Stimulated activated naive B cell treated with anti-CD40 and anti-IgM and Interleukin-4, amounts not matched to agents 10 μg/mL and 1 μg/mL and 100 μg/mL, for 72 hours (primary cell): ENCODE results near the gene SRC.
"Not testable (repeated sequence)": the region's sequence is repeated elsewhere in the genome, so short reads cannot be mapped to it uniquely, and the experiment has no call there.

Experiments used
- ATAC-seq, 2 donors: fragments of 150-1000 bp; cut with Tn5 transposase; replicated peaks; 2 replicates each; pipeline ENCODE4 v1.10.0; 2021; ENCODE audit warnings: moderate library complexity in 1 of 2
- DNase-seq: peaks from one replicate; pipeline ENCODE4 v3.0.0; 2021
- H3K27ac Mint-ChIP-seq: one replicate; pipeline ENCODE4 v1.8.0; 2022; ENCODE audit warnings: mild to moderate bottlenecking, mixed read lengths
- H3K27me3 Mint-ChIP-seq, 2 donors: one replicate each; pipeline ENCODE4 v1.8.0; 2022; ENCODE audit warnings: mixed read lengths in 2 of 2
- H3K36me3 Mint-ChIP-seq, 2 donors: one replicate each; pipeline ENCODE4 v1.8.0; 2022; ENCODE audit warnings: mixed read lengths in 2 of 2, mild to moderate bottlenecking in 1 of 2
- H3K4me1 Mint-ChIP-seq, 2 donors: one replicate each; pipeline ENCODE4 v1.8.0; 2022; ENCODE audit warnings: mixed read lengths in 2 of 2, mild to moderate bottlenecking in 1 of 2
- H3K4me3 Mint-ChIP-seq, 2 donors: one replicate each; pipeline ENCODE4 v1.8.0; 2022; ENCODE audit warnings: mild to moderate bottlenecking in 2 of 2, mixed read lengths in 2 of 2, moderate library complexity in 1 of 2
- H3K9me3 Mint-ChIP-seq, 2 donors: one replicate each; pipeline ENCODE4 v1.8.0; 2022; ENCODE audit warnings: mixed read lengths in 2 of 2, mild to moderate bottlenecking in 1 of 2

Gene SRC

DNA sequence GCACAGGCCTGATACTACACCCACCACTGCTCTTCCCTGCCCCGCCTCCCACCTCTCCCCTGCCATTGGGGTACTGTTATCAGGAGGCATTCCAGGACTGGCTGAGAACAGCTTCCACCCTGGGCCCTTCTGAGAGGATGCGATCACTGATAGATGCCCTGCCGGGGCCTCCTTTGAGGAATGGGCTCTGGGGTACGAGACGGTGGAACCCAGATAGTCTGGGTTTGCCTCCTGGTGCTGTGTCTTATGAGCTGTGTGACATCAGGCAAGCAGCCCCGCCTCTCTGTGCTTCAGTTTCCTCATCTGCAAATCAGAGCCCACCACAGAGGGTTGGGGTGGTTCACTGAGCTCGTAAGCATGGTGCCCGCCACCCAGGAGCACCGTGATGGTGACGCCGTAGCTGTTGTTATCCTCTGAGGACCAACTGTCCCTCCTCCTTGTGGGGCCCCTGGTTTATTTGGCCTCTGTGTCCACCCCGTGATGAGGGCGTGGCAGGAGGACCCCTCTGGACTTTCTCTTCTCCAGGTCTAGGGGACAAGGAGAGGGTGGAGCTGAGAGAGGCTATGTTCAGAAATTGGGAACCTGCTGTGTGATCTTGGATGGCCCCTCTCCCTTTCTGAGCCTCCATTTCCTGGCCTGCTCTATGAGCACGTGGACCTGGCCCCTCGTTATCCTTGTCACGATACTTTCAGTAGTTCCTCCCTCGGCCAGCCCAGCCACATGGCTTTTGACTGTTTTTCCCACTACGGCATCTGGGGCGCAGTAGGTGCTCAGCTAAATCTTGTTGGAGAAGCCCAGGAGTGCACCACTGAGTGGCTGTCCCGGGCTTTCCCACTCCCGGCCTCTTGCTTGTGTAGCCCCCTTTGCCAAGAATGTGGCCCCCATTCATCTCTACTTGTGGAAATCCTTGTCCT, 18.3 kb downstream of the SRC start:
- Mint-ChIP-seq H3K4me3 (peak overlapping the region; percentile 2 to 25), H3K27ac (peak overlapping the region; percentile 94), H3K36me3 (peaks cover 44 to 75% of the 10 kb centered on the region in 2 donors), H3K4me1 (peaks cover 49 to 94% of the 10 kb centered on the region in 2 donors), H3K27me3 (no peaks in the 10 kb centered on the region), H3K9me3 (peaks cover 0 to 2% of the 10 kb centered on the region in 2 donors)
- DNase-seq = no peak
- ATAC-seq = no peak

DNA sequence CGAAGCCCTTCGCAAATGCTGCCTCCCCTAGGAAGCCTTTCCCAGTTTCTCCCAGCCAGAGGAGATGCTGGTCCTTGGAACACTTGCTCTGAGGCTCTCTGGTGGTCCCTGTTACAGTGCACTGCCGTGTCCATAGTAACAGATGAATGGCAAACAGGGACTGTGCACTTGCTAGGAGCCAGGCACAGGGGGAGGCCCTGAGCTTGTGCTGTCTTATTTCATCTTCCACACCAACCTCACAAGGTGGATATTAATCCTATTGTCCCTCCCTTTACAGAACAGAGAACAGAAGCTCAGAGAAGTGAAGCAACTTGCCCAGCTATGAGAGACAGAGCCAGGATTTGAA, 19.0 kb downstream of the SRC start:
- DNase-seq (no peak), ATAC-seq (peak; percentile 36 to 47)
- Mint-ChIP-seq H3K27ac (peak overlapping the region; percentile 94), H3K4me1 (peaks cover 49 to 94% of the 10 kb centered on the region in 2 donors), H3K27me3 (no peaks in the 10 kb centered on the region), H3K36me3 (peaks cover 47 to 75% of the 10 kb centered on the region in 2 donors), H3K9me3 (peaks cover 0 to 2% of the 10 kb centered on the region in 2 donors), H3K4me3 (peak overlapping the region; percentile 2 to 25)

DNA sequence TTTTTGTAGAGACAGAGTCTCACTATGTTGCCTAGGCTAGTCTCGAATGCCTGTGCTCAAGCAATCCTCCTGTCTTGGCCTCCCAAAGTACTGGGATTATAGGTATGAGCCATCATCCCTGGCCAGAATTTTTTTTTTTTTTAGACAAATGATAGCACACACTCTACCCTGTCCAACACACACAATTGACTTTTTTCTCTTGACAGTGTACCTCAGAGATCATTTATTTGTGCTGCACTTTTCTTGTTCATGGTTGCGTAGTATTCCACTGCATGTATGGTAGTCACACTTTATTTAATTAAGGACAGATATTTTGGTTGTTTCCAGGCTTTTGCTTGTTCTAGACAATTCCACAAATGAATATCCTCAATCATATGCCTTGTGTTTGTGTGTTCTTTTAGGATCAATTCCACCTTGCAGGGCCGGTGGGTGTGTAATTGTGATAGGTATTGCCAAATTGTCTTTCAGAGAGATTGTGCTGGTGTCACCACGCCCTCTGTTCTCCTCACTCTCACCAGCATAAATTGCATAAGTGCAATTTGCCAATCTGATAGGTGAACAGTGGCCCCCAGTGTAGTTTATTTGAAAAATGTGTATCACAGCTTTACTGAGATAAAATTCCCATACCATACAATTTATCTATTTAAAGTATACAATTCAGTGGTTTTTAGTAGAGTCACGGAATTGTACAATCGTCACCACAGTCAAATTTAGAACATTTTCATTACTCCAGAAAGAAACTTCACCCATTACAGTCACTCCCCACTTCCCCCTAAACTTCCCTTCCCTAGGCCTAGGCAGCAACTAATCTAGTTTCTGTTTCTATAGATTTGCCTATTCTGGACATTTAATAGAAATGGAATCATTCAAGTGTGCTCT, 20.1 kb downstream of the SRC start:
- H3K9me3 Mint-ChIP-seq = peaks cover 0 to 2% of the 10 kb centered on the region in 2 donors
- peaks cover 44 to 70% of the 10 kb centered on the region in 2 donors for H3K36me3 Mint-ChIP-seq
- peaks cover 40 to 83% of the 10 kb centered on the region in 2 donors for H3K4me1 Mint-ChIP-seq
- H3K27me3 Mint-ChIP-seq = no peaks in the 10 kb centered on the region
- ATAC-seq = peak; percentile 90
- no peak for DNase-seq
- peak overlapping the region; percentile 72 for H3K27ac Mint-ChIP-seq
- peak overlapping the region; percentile 15 to 25 for H3K4me3 Mint-ChIP-seq

DNA sequence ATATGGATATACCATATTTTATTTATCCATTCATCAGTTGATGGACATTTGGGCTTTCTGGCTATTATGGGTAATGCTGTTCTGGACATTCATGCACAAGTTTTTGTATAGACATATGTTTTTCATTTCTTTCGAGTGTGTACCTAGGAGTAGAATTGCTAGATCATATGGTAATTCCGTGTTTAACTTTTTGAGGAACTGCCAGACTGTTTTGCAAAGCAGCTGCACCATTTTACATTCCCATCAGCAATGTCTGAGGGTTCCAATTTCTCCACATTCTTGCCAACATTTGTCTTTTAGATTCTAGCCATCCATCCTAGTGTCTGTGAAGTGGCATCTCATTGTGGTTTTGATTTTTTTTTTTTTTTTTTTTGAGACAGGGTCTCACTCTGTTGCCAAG, 20.8 kb downstream of the SRC start:
- Mint-ChIP-seq H3K9me3 (peaks cover 0 to 2% of the 10 kb centered on the region in 2 donors), H3K27me3 (no peaks in the 10 kb centered on the region), H3K4me1 (peaks cover 42 to 84% of the 10 kb centered on the region in 2 donors), H3K27ac (peak overlapping the region; percentile 72), H3K4me3 (peak overlapping the region in 1 of 2 donors; percentile 6), H3K36me3 (peaks cover 46 to 74% of the 10 kb centered on the region in 2 donors)
- DNase-seq (no peak), ATAC-seq (peak; percentile 20 to 22)

DNA sequence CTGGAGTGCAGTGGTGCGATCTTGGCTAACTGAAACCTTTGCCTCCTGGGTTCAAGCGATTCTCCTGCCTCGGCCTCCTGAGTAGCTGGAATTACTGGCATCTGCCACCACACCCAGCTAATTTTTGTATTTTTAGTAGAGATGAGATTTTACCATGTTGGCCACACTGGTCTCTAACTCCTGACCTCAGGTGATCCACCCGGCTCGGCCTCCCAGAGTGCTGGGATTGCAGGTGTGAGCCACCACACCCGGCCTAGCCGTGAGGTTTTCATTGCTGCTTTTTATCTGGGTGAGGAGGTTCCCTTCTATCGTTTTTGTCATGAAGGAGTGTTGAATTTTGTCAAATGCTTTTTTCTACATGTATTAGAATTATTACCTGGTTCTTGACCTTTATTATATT, 23.9 kb downstream of the SRC start:
- Mint-ChIP-seq H3K27ac (peak overlapping the region; percentile 77), H3K4me1 (peaks cover 28 to 71% of the 10 kb centered on the region in 2 donors), H3K4me3 (no peak overlapping the region), H3K9me3 (peaks cover 0 to 2% of the 10 kb centered on the region in 2 donors), H3K27me3 (no peaks in the 10 kb centered on the region), H3K36me3 (peaks cover 46 to 74% of the 10 kb centered on the region in 2 donors)
- ATAC-seq = no peak
- DNase-seq = no peak

DNA sequence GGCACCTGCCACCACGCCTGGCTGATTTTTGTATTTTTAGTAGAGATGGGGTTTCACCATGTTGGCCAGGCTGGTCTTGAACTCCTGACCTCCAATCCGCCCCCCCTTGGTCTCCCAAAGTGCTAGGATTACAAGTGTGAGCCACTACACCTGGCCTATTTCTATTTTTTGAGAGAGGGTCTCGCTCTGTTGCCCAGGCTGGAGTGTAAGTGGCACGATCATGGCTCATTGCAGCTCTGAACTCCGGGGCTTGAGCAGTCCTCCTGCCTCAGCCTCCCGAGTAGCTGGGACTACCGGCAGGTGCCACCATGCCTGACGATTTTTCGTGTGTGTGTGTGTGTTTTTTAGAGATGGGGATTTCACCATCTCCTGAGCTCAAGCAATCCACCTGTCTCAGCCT, 25.9 kb downstream of the SRC start:
- not testable (repeated sequence) for ATAC-seq, H3K9me3 Mint-ChIP-seq, H3K4me3 Mint-ChIP-seq, H3K27me3 Mint-ChIP-seq, DNase-seq
- Mint-ChIP-seq H3K4me1 (peaks cover 23 to 70% of the 10 kb centered on the region in 2 donors), H3K27ac (peak overlapping the region; percentile 56), H3K36me3 (peaks cover 50 to 72% of the 10 kb centered on the region in 2 donors)

DNA sequence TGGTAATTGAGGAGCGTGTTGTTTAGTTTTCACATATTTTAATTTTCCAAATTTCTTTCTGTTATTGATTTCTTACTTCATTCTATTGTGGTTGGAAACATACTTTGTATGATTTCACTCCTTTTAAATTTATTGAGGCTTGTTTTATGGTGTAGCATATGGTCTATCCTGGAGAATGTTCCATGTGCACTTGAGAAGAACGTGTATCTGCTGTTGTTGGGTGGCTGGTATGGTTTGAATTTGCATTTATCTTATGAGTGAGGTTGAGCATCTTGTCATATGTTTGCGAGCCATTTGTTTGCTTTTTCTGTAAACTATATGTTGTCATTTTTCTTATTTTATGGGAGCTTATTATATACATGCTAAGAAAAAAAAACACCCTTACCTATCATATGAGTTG, 26.5 kb downstream of the SRC start:
- Mint-ChIP-seq H3K9me3 (no peaks in the 10 kb centered on the region), H3K36me3 (peaks cover 56 to 73% of the 10 kb centered on the region in 2 donors), H3K4me3 (no peak overlapping the region), H3K27me3 (no peaks in the 10 kb centered on the region), H3K4me1 (peaks cover 29 to 70% of the 10 kb centered on the region in 2 donors), H3K27ac (peak overlapping the region; percentile 47)
- ATAC-seq (no peak), DNase-seq (no peak)

DNA sequence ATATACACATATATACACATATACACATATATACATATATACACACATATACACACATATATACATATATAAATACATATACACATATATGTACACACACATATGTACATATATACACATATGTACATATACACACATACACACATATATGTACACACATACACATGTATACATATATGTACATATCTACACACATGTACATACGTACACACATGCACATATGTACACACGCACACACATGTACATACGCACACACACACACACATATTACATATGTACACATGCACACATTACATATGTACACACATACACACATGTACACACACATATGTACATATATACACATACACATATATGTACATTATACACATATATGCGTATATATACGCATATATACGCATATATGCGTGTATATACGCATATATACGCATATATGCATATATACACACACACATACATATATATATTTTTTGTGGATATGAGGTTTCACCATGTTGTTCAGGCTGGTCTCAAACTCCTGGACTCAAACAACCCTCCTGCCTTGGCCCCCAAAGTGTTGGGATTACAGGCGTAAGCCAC, 27.2 kb downstream of the SRC start:
- Mint-ChIP-seq H3K27me3 (no peaks in the 10 kb centered on the region), H3K36me3 (peaks cover 52 to 70% of the 10 kb centered on the region in 2 donors), H3K9me3 (no peaks in the 10 kb centered on the region), H3K27ac (no peak overlapping the region), H3K4me1 (peaks cover 29 to 69% of the 10 kb centered on the region in 2 donors), H3K4me3 (no peak overlapping the region)
- no peak for ATAC-seq
- no peak for DNase-seq

DNA sequence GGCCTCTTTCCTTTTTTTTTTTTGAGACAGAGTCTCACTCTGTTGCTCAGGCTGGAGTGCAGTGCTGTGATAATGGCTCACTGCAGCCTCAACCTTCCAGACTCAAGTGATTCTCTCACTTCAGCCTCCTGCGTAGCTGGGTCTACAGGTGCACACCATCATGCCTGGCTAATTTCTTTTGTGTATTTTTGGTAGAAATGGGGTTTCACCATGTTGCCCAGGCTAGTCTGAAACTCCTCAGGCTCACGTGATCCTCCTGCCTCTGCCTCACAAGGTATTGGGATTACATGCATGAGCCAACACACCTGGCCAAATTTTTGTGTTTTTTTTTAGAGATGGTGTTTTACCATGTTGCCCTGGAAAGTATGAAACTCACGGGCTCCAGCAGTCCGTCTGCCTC, 29.3 kb downstream of the SRC start:
- no peaks in the 10 kb centered on the region for H3K9me3 Mint-ChIP-seq
- peaks cover 47 to 68% of the 10 kb centered on the region in 2 donors for H3K36me3 Mint-ChIP-seq
- H3K4me3 Mint-ChIP-seq = peak overlapping the region in 1 of 2 donors; percentile 47
- peak overlapping the region; percentile 80 for H3K27ac Mint-ChIP-seq
- peaks cover 38 to 71% of the 10 kb centered on the region in 2 donors for H3K4me1 Mint-ChIP-seq
- no peaks in the 10 kb centered on the region for H3K27me3 Mint-ChIP-seq
- ATAC-seq (peak; percentile 58 to 61), DNase-seq (no peak)

DNA sequence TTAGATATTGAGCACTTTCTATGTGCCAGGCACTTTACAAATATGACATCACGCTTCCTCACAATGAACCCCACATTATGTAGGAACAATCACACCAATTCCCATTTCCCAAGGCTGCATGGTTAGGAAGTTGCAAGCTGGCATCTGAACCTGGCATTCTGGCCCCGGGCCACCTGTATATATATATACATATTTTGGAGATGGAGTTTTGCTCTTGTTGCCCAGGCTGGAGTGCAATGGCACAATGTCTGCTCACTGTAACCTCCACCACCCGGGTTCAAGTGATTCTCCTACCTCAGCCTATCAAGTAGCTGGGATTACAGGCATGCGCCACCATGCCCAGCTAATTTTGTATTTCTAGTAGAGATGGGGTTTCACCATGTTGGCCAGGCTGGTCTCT, 30.4 kb downstream of the SRC start:
- H3K9me3 Mint-ChIP-seq = no peaks in the 10 kb centered on the region
- H3K27me3 Mint-ChIP-seq = no peaks in the 10 kb centered on the region
- peaks cover 50 to 73% of the 10 kb centered on the region in 2 donors for H3K36me3 Mint-ChIP-seq
- H3K4me1 Mint-ChIP-seq = peaks cover 42 to 79% of the 10 kb centered on the region in 2 donors
- no peak overlapping the region for H3K27ac Mint-ChIP-seq
- H3K4me3 Mint-ChIP-seq = no peak overlapping the region
- ATAC-seq (no peak), DNase-seq (no peak)

DNA sequence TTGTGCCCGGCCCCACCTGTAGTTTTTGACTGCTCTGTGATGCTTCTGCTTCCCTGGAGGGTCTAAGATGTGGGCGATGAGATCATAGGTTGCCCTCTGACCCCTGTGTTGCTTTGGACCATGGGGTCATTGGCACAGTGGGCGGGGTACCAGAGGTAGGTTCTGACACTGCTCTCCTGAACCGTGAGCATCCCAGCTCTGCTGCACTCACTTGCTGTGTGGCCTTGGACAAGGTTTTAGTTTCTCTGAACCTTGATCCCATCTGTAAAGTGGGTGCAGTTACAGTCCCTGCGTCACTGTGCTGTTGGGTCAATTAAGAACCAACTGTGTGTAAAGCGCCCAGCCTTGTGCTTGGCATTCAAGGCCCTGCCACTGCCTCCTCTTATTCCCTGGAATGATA, 30.9 kb downstream of the SRC start:
- Mint-ChIP-seq H3K27me3 (no peaks in the 10 kb centered on the region), H3K4me1 (peaks cover 45 to 79% of the 10 kb centered on the region in 2 donors), H3K27ac (peak overlapping the region; percentile 14), H3K4me3 (no peak overlapping the region), H3K36me3 (peaks cover 54 to 75% of the 10 kb centered on the region in 2 donors), H3K9me3 (no peaks in the 10 kb centered on the region)
- ATAC-seq (no peak), DNase-seq (no peak)

DNA sequence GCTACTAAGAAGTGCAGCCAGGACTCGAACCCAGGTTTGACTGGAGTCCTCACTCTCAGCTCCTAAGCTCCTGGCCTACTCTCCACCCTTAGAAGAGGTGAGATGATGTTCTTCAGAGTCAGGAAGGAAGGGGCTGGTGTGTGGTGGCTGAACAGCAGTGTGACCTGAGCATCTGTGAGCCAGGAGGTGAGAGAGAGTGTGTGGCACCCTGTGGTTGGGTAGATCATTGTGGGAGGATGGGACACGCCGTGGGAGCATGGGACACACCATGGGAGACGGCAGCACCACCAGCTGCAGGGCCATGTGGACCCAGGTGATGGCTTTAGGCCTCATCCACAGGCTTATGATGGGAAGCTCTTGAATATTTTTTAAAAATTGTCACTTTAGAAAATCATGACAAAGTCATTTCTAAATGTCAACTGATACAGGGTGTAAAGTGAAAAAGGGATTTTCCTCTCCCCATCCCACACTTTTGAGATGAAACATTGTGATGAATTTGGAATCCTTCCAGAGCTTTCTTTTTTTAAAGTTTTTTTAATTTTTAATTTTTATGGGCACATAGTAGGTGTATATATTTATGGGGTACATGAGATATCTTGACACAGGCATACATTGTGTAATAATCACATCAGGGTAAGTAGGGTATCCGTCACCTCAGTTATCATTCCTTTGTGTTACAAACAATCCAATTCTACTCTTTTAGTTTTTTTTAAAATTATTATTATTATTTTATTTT, 31.6 kb downstream of the SRC start:
- Mint-ChIP-seq H3K27ac (peak overlapping the region; percentile 65), H3K4me3 (peak overlapping the region; percentile 44 to 46), H3K27me3 (no peaks in the 10 kb centered on the region), H3K36me3 (peaks cover 53 to 75% of the 10 kb centered on the region in 2 donors), H3K9me3 (no peaks in the 10 kb centered on the region), H3K4me1 (peaks cover 48 to 79% of the 10 kb centered on the region in 2 donors)
- peak; percentile 38 to 50 for ATAC-seq
- no peak for DNase-seq

DNA sequence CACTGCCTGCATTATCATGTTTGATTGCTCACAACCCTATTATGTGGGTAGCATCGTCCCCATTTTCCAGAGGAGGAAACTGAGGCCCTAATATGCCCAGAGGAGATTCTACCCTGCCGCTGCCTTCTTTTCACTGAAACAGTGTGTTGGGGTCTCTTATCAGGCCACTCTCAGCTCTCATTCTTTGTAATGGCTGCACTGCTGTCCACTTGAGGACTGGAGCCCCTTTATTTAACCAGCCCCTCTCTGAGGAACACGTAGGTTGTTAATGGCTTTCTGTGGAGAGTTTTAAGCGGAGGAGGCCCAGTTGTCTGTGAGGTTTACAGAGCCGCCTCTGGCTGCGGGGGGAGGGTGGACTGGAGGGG, 32.5 kb downstream of the SRC start:
- H3K4me1 Mint-ChIP-seq = peaks cover 56 to 84% of the 10 kb centered on the region in 2 donors
- peak overlapping the region; percentile 77 for H3K27ac Mint-ChIP-seq
- no peaks in the 10 kb centered on the region for H3K9me3 Mint-ChIP-seq
- H3K27me3 Mint-ChIP-seq = no peaks in the 10 kb centered on the region
- no peak for ATAC-seq
- H3K4me3 Mint-ChIP-seq = peak overlapping the region in 1 of 2 donors; percentile 35
- no peak for DNase-seq
- H3K36me3 Mint-ChIP-seq = peaks cover 57 to 81% of the 10 kb centered on the region in 2 donors
